Endothelial cell (in vitro differentiated cells): ENCODE results near the gene FHDC1. TPM values are rescaled to one million over a fixed set of nuclear protein-coding genes. Genes with fewer than 3 reads are reported as not detected.

Source experiments
- DNase-seq: peaks from one replicate; pipeline ENCODE4 v3.0.0; 2021; ENCODE audit warnings: low spot score
- H3K27ac Mint-ChIP-seq: one replicate; pipeline ENCODE4 v1.8.0; 2021; ENCODE audit warnings: mixed read lengths, inconsistent platforms; ENCODE audit not compliant: unreplicated experiment
- H3K27me3 Mint-ChIP-seq: one replicate; pipeline ENCODE4 v1.8.0; 2021; ENCODE audit warnings: mild to moderate bottlenecking, moderate library complexity, mixed read lengths, inconsistent platforms; ENCODE audit not compliant: unreplicated experiment
- H3K36me3 Mint-ChIP-seq: one replicate; pipeline ENCODE4 v1.8.0; 2021; ENCODE audit warnings: mild to moderate bottlenecking, low read depth, mixed read lengths, inconsistent platforms; ENCODE audit not compliant: unreplicated experiment
- H3K4me1 Mint-ChIP-seq: one replicate; pipeline ENCODE4 v1.8.0; 2021; ENCODE audit warnings: mild to moderate bottlenecking, mixed read lengths, inconsistent platforms; ENCODE audit not compliant: unreplicated experiment
- H3K4me3 Mint-ChIP-seq: one replicate; pipeline ENCODE4 v1.8.0; 2021; ENCODE audit warnings: mild to moderate bottlenecking, mixed read lengths, inconsistent platforms; ENCODE audit not compliant: unreplicated experiment
- H3K9me3 Mint-ChIP-seq: one replicate; pipeline ENCODE4 v1.8.0; 2021; ENCODE audit warnings: mixed read lengths, inconsistent platforms; ENCODE audit not compliant: unreplicated experiment
- total RNA-seq: library from RNA; stranded (reverse); fragmentation: NEBNext Ultra II Directional; extraction: Animal tissue kit (Norgen Biotek cat#: 25700); gene quantifications from one replicate; pipeline ENCODE4 v1.2.1, GENCODE V29; 2021; ENCODE audit not compliant: unreplicated experiment
- TF ChIP-seq, protein P1 (sequence below): fragments of 200-600 bp; sonication (generic); IDR thresholded peaks from one replicate; pipeline ENCODE4 v1.5.0; 2021; ENCODE audit warnings: antibody characterized with exemption; ENCODE audit not compliant: unreplicated experiment

Gene FHDC1
- total RNA-seq, 1 donor from 2014 or later = 0.90 TPM

DNA sequence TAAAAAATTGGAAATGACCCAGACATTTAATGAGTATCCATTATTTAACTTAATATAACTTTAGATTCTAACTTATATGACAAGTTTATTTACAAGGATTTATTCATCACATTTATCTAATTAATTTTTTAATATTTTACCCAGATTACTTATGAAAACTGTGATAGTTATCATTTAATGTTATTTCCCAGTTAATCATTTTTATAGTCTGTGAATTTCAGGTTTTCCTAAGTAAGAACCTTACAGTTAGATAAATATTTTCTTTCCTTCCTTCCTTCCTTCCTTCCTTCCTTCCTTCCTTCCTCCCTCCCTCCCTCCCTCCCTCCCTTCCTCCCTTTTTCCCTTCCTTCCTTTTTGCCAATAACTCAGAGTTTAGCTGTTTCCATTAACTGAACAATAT is 14.8 kb upstream of the FHDC1 start:
- DNase-seq = no peak
- TF ChIP-seq, protein P1, sequence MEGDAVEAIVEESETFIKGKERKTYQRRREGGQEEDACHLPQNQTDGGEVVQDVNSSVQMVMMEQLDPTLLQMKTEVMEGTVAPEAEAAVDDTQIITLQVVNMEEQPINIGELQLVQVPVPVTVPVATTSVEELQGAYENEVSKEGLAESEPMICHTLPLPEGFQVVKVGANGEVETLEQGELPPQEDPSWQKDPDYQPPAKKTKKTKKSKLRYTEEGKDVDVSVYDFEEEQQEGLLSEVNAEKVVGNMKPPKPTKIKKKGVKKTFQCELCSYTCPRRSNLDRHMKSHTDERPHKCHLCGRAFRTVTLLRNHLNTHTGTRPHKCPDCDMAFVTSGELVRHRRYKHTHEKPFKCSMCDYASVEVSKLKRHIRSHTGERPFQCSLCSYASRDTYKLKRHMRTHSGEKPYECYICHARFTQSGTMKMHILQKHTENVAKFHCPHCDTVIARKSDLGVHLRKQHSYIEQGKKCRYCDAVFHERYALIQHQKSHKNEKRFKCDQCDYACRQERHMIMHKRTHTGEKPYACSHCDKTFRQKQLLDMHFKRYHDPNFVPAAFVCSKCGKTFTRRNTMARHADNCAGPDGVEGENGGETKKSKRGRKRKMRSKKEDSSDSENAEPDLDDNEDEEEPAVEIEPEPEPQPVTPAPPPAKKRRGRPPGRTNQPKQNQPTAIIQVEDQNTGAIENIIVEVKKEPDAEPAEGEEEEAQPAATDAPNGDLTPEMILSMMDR = no peak
- Mint-ChIP-seq H3K4me3 (no peak overlapping the region), H3K4me1 (no peaks in the 10 kb centered on the region), H3K9me3 (peaks cover 10% of the 10 kb centered on the region), H3K27ac (no peak overlapping the region), H3K36me3 (peaks cover 27% of the 10 kb centered on the region), H3K27me3 (no peaks in the 10 kb centered on the region)

DNA sequence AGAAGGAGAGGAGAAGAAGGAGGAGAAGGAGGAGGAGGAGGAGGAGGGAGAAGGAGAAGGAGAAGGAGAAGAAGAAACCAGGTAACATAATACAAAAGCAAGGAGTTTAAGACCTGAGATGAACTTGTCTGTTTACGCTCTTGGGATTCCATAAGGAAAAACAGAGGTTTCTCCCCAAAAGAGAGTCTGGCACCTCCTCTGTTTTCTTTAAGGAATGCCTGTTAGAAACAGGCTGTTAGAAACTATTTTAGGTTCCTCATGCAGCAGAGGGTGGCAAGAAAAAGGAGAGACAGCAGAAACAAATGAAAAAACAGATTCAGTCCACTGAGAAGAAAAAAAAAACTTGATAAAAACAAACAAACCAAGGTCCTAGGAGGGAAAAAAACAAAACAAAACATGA is 10.3 kb upstream of the FHDC1 start:
- Mint-ChIP-seq H3K4me1 (peaks cover 7% of the 10 kb centered on the region), H3K9me3 (no peaks in the 10 kb centered on the region), H3K36me3 (peaks cover 17% of the 10 kb centered on the region), H3K4me3 (no peak overlapping the region), H3K27me3 (peaks cover 2% of the 10 kb centered on the region), H3K27ac (no peak overlapping the region)
- DNase-seq = no peak
- TF ChIP-seq, protein P1 = no peak

DNA sequence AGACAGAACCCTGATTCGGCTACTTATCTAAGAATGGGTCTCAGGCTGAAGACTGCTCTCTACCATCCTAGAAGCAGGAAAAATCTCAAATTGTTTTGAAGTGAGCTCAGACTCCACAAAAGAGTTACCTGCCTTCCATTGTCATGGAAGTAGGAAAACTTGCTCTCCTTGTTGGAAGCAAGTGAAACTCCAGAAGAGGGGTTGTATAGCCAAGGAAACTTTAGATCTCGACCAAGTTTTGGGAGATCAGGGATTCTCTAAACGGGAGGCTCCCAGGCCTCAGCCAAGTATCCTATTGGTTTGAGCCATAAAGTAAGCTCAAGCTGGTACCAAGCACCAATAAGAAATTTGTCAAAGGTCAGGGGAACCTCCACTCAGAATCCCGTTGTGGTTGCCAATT is 9.2 kb upstream of the FHDC1 start:
- Mint-ChIP-seq H3K9me3 (no peaks in the 10 kb centered on the region), H3K27me3 (peaks cover 2% of the 10 kb centered on the region), H3K27ac (no peak overlapping the region), H3K36me3 (peaks cover 13% of the 10 kb centered on the region), H3K4me3 (no peak overlapping the region), H3K4me1 (peaks cover 7% of the 10 kb centered on the region)
- no peak for DNase-seq
- TF ChIP-seq, protein P1 = no peak

DNA sequence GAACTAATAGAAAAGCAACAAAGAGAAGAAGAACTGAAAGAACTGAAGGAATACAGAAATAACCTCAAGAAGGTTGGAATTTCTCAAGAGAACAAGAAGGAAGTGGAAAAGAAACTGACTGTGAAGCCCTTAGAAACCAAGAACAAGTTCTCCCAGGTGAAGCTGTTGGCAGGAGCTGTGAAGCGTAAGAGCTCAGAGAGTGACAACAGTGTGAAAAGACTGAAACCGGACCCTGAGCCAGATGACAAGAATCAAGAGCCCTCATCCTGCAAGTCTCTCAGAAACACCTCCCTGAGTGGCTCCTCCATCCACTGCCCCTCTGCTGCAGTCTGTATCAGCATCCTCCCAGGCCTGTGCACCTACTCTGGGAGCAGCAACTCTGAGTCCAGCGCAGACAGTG is 8.4 kb upstream of the FHDC1 start:
- H3K4me1 Mint-ChIP-seq = peaks cover 7% of the 10 kb centered on the region
- no peaks in the 10 kb centered on the region for H3K9me3 Mint-ChIP-seq
- no peak overlapping the region for H3K4me3 Mint-ChIP-seq
- peaks cover 2% of the 10 kb centered on the region for H3K27me3 Mint-ChIP-seq
- TF ChIP-seq, protein P1 = no peak
- H3K36me3 Mint-ChIP-seq = peaks cover 12% of the 10 kb centered on the region
- no peak overlapping the region for H3K27ac Mint-ChIP-seq
- no peak for DNase-seq

DNA sequence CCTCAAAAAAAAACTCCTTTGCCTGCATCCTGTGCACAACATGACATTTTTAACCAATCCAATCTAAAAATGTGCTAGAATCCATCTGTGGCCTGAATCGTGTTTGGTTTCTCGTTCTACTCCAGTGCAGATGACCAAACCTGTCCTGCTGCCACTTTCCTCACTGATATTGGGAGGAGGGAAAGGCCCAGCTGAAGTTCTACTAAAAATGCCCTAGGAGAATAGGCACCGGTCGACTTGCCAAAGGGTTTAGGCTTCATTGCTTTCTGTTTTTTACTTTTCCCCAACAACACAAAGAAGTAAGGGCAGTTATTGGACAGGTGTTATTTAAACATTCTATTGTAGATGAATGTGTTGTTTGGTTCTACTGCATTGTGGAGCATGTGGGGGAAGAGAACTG is 7.8 kb upstream of the FHDC1 start:
- H3K4me3 Mint-ChIP-seq = no peak overlapping the region
- peaks cover 7% of the 10 kb centered on the region for H3K4me1 Mint-ChIP-seq
- H3K27ac Mint-ChIP-seq = no peak overlapping the region
- TF ChIP-seq, protein P1 = no peak
- H3K36me3 Mint-ChIP-seq = peaks cover 12% of the 10 kb centered on the region
- H3K9me3 Mint-ChIP-seq = no peaks in the 10 kb centered on the region
- peaks cover 2% of the 10 kb centered on the region for H3K27me3 Mint-ChIP-seq
- DNase-seq = no peak
